ENCODE results near the gene ANTXRL.

DNA sequence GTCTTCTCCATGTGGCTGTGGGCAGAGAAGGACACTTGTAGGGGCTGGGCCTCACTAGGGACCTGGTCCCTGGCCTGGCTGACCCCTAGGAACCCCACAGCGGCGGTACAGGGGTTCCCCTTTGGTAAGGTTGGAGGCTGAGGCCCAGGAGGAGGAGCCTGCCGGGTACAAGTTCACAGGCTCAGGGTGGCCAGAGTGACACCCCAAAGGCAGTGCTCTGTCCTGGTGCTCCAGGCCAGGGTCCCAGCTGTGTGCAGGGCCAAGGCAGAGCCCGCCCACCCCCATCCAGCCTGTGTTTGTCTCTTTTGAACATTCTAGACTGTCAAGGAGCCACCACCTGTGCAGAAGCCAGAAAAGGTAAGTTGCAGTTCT is 23.3 kb downstream of the ANTXRL start:
- TF ChIP-seq, protein P1, sequence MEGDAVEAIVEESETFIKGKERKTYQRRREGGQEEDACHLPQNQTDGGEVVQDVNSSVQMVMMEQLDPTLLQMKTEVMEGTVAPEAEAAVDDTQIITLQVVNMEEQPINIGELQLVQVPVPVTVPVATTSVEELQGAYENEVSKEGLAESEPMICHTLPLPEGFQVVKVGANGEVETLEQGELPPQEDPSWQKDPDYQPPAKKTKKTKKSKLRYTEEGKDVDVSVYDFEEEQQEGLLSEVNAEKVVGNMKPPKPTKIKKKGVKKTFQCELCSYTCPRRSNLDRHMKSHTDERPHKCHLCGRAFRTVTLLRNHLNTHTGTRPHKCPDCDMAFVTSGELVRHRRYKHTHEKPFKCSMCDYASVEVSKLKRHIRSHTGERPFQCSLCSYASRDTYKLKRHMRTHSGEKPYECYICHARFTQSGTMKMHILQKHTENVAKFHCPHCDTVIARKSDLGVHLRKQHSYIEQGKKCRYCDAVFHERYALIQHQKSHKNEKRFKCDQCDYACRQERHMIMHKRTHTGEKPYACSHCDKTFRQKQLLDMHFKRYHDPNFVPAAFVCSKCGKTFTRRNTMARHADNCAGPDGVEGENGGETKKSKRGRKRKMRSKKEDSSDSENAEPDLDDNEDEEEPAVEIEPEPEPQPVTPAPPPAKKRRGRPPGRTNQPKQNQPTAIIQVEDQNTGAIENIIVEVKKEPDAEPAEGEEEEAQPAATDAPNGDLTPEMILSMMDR (IDR thresholded peaks at IDR 0.05) = no peak
- TF ChIP-seq POLR2AphosphoS5 (IDR thresholded peaks at IDR 0.05) (no peak), POLR2A (IDR thresholded peaks at IDR 0.05) (no peak), EP300 (IDR thresholded peaks at IDR 0.05; ENCODE audit: low read depth) (no peak)

All from transverse colon (tissue), 4 donors.